H1 (cell line): ENCODE data around the gene COLEC11. TPM values are rescaled to one million over a fixed set of nuclear protein-coding genes. Genes with fewer than 3 reads are reported as not detected.

ENCODE experiments used
- CTCF ChIA-PET: fragments of 300-600 bp; sonication (Branson Sonifier 250); formaldehyde crosslinking; loops from one replicate; lab custom pipeline; 2021; ENCODE audit not compliant: partially characterized antibody; lab: Charles Lee
- POLR2A ChIA-PET: fragments of 300-600 bp; sonication (Branson Sonifier 250); formaldehyde crosslinking; loops from one replicate; lab custom pipeline; 2021; ENCODE audit warnings: inconsistent platforms; ENCODE audit not compliant: partially characterized antibody; lab: Charles Lee
- DNase-seq, 2 experiments: peaks; one replicate each; pipeline versions ENCODE4 v3.0.0 to v3.0.0-alpha.2; 2010 to 2022; ENCODE audit warnings: low spot score in 2 of 2, low read depth in 1 of 2, mixed read lengths in 1 of 2
- FAIRE-seq: peaks from 2 replicates; lab custom pipeline; 2011; peaks lifted over from hg19 to GRCh38; lab: Jason Lieb, UNC
- H2AFZ ChIP-seq: 2 replicates; pipeline ENCODE4 v1.8.1; 2012; ENCODE audit warnings: low read length, inconsistent platforms
- H2AK5ac ChIP-seq: 2 replicates; pipeline ENCODE4 v1.6.1; 2013; ENCODE audit warnings: low read depth, low read length
- H2BK120ac ChIP-seq: replicated peaks from 2 replicates; pipeline ENCODE3; 2013; ENCODE audit warnings: low read depth, low read length, inconsistent platforms
- H2BK12ac ChIP-seq: 2 replicates; pipeline ENCODE4 v1.6.1; 2013; ENCODE audit warnings: low read depth, low read length
- H2BK15ac ChIP-seq: 2 replicates; pipeline ENCODE4 v1.6.1; 2013; ENCODE audit warnings: low read length
- H2BK20ac ChIP-seq: 2 replicates; pipeline ENCODE4 v1.6.1; 2013; ENCODE audit warnings: low read length
- H2BK5ac ChIP-seq: 2 replicates; pipeline ENCODE4 v1.6.1; 2013; ENCODE audit warnings: low read depth, low read length
- H3K14ac ChIP-seq: 2 replicates; pipeline ENCODE4 v1.6.1; 2013; ENCODE audit warnings: inconsistent platforms; ENCODE audit not compliant: insufficient read length
- H3K18ac ChIP-seq: 2 replicates; pipeline ENCODE4 v1.6.1; 2013; ENCODE audit warnings: low read length; ENCODE audit errors: extremely low read depth
- H3K23ac ChIP-seq: 2 replicates; pipeline ENCODE4 v1.6.1; 2013; ENCODE audit warnings: inconsistent platforms; ENCODE audit not compliant: insufficient read length
- H3K23me2 ChIP-seq: 2 replicates; pipeline ENCODE4 v1.6.1; 2013; ENCODE audit warnings: low read depth, low read length
- H3K27ac ChIP-seq: 2 replicates; pipeline ENCODE4 v1.6.1; 2011; ENCODE audit warnings: low read depth, low read length, inconsistent platforms
- H3K27me3 ChIP-seq, 4 experiments: replicated peaks in 1 of 4; 1 replicate in 1 of 4; 2 replicates in 3 of 4; pipeline versions ENCODE4 v1.6.1 to v1.8.1; 2011 to 2013; ENCODE audit warnings: low read length in 3 of 4, mild to moderate bottlenecking in 3 of 4, inconsistent platforms in 2 of 4, mixed read lengths in 2 of 4, moderate library complexity in 1 of 4; ENCODE audit not compliant: control insufficient read depth in 3 of 4, insufficient read depth in 3 of 4; ENCODE audit errors: extremely low read depth in 1 of 4
- H3K36me3 ChIP-seq, 4 experiments: 2 replicates each; pipeline versions ENCODE4 v1.6.1 to v1.8.1; 2011 to 2013; ENCODE audit warnings: mild to moderate bottlenecking in 4 of 4, low read length in 3 of 4, moderate library complexity in 2 of 4, control low read depth in 1 of 4, inconsistent platforms in 1 of 4; ENCODE audit not compliant: insufficient read depth in 4 of 4, control insufficient read depth in 2 of 4
- H3K4ac ChIP-seq: replicated peaks from 2 replicates; pipeline ENCODE3; 2013; ENCODE audit warnings: low read length, low read depth, mixed read lengths, inconsistent platforms; ENCODE audit not compliant: insufficient read length
- H3K4me1 ChIP-seq, 4 experiments: replicated peaks in 1 of 4; 1 replicate in 1 of 4; 2 replicates in 3 of 4; pipeline versions ENCODE4 v1.6.1 to v1.8.1; 2011 to 2013; ENCODE audit warnings: low read length in 3 of 4, inconsistent platforms in 2 of 4, mixed read lengths in 1 of 4; ENCODE audit not compliant: insufficient read depth in 4 of 4, control insufficient read depth in 3 of 4
- H3K4me2 ChIP-seq, 2 experiments: 2 replicates each; pipeline versions ENCODE4 v1.6.1 to v1.8.1; 2011 to 2013; ENCODE audit warnings: low read depth in 2 of 2, low read length in 2 of 2, control low read depth in 1 of 2, inconsistent platforms in 1 of 2, mild to moderate bottlenecking in 1 of 2; ENCODE audit not compliant: insufficient read depth in 1 of 2
- H3K4me3 ChIP-seq, 4 experiments: fragments of 200-600, 300-600 bp in 1 of 4; sonication (generic), shearing (Covaris generic), sonication (Bioruptor Twin) in 1 of 4; 2 replicates each; pipeline versions ENCODE4 v1.5.1 to v1.8.1; 2011 to 2016; ENCODE audit warnings: low read length in 4 of 4, low read depth in 3 of 4, control low read depth in 2 of 4, inconsistent platforms in 2 of 4, mild to moderate bottlenecking in 2 of 4, mixed read lengths in 1 of 4, moderate library complexity in 1 of 4; ENCODE audit not compliant: insufficient read depth in 2 of 4; ENCODE audit errors: extremely low read depth in 1 of 4
- H3K56ac ChIP-seq: replicated peaks from 2 replicates; pipeline ENCODE3; 2013; ENCODE audit warnings: low read depth, mild to moderate bottlenecking, mixed read lengths, low read length, inconsistent platforms; ENCODE audit not compliant: insufficient read length
- H3K79me1 ChIP-seq: 2 replicates; pipeline ENCODE4 v1.6.1; 2013; ENCODE audit warnings: low read depth, low read length, control low read depth
- H3K79me2 ChIP-seq, 2 experiments: 2 replicates each; pipeline versions ENCODE4 v1.6.1 to v1.8.1; 2012 to 2013; ENCODE audit warnings: low read length in 2 of 2, mild to moderate bottlenecking in 2 of 2, inconsistent platforms in 1 of 2; ENCODE audit not compliant: insufficient read depth in 2 of 2, control insufficient read depth in 1 of 2
- H3K9ac ChIP-seq, 4 experiments: replicated peaks in 1 of 4; 1 replicate in 1 of 4; 2 replicates in 3 of 4; pipeline versions ENCODE4 v1.6.1 to v1.8.1; 2011 to 2013; ENCODE audit warnings: low read depth in 3 of 4, low read length in 3 of 4, control low read depth in 2 of 4, mild to moderate bottlenecking in 2 of 4, moderate library complexity in 2 of 4, inconsistent platforms in 1 of 4; ENCODE audit errors: extremely low read depth in 1 of 4
- H3K9me3 ChIP-seq, 2 experiments: 2 replicates each; pipeline versions ENCODE4 v1.6.1 to v1.8.1; 2012 to 2013; ENCODE audit warnings: mild to moderate bottlenecking in 2 of 2, moderate library complexity in 2 of 2, control low read depth in 1 of 2, inconsistent platforms in 1 of 2, low read depth in 1 of 2, low read length in 1 of 2, mixed read lengths in 1 of 2; ENCODE audit not compliant: insufficient read depth in 2 of 2
- H4K20me1 ChIP-seq, 2 experiments: replicated peaks in 1 of 2; 2 replicates each; pipeline versions ENCODE3 to v1.8.1; 2011 to 2013; ENCODE audit warnings: inconsistent platforms in 2 of 2, low read length in 2 of 2, mild to moderate bottlenecking in 1 of 2; ENCODE audit not compliant: insufficient read depth in 2 of 2, control insufficient read depth in 1 of 2
- H4K5ac ChIP-seq: 2 replicates; pipeline ENCODE4 v1.6.1; 2013; ENCODE audit warnings: low read length, low read depth, mixed read lengths, inconsistent platforms; ENCODE audit not compliant: insufficient read length
- H4K8ac ChIP-seq: 2 replicates; pipeline ENCODE4 v1.8.0; 2013; ENCODE audit warnings: mild to moderate bottlenecking, moderate library complexity, low read length, inconsistent platforms; ENCODE audit not compliant: insufficient read depth; ENCODE audit errors: extremely low read depth
- H4K91ac ChIP-seq: replicated peaks from 2 replicates; pipeline ENCODE3; 2013; ENCODE audit warnings: low read length, mixed read lengths, inconsistent platforms; ENCODE audit not compliant: insufficient read length
- BACH1 ChIP-seq: IDR thresholded peaks from 2 replicates; pipeline ENCODE4 v1.6.1; 2012; ENCODE audit warnings: low read length, improper control_type of control experiment
- BRCA1 ChIP-seq: IDR thresholded peaks from 2 replicates; pipeline ENCODE4 v1.6.1; 2012; ENCODE audit warnings: low read depth, low read length, improper control_type of control experiment
- CBX5 ChIP-seq: fragments of 300-800, 300-1000 bp; sonication (generic); IDR thresholded peaks from 2 replicates; pipeline ENCODE4 v1.7.1; 2016; ENCODE audit warnings: antibody characterized with exemption, low read length, low read depth
- CREB1 ChIP-seq: IDR thresholded peaks from 2 replicates; pipeline ENCODE4 v1.6.1; 2012; ENCODE audit warnings: inconsistent platforms
- EP300 ChIP-seq, 2 experiments: IDR thresholded peaks; 1 replicate in 1 of 2; 2 replicates in 1 of 2; pipeline ENCODE4 v1.6.1; 2011 to 2012; ENCODE audit warnings: low read depth in 2 of 2, low read length in 2 of 2, mild to moderate bottlenecking in 2 of 2, borderline replicate concordance in 1 of 2, inconsistent platforms in 1 of 2, moderate library complexity in 1 of 2
- FOSL1 ChIP-seq: IDR thresholded peaks from 2 replicates; pipeline ENCODE4 v1.6.1; 2011; ENCODE audit warnings: mild to moderate bottlenecking, low read depth, low read length, moderate library complexity; ENCODE audit not compliant: insufficient read depth
- HDAC2 ChIP-seq, 2 experiments: fragments of 300-600 bp in 1 of 2; sonication (generic) in 1 of 2; IDR thresholded peaks; 2 replicates each; pipeline ENCODE4 v1.6.1; 2011 to 2012; ENCODE audit warnings: low read depth in 2 of 2, low read length in 2 of 2, mild to moderate bottlenecking in 2 of 2, moderate library complexity in 2 of 2, borderline replicate concordance in 1 of 2, inconsistent platforms in 1 of 2
- NANOG ChIP-seq: IDR thresholded peaks from 2 replicates; pipeline ENCODE4 v1.6.1; 2011; ENCODE audit warnings: low read length, low read depth, mild to moderate bottlenecking, inconsistent platforms; ENCODE audit not compliant: insufficient read depth, poor library complexity, severe bottlenecking
- POLR2A ChIP-seq, 2 experiments: IDR thresholded peaks; 1 replicate in 1 of 2; 2 replicates in 1 of 2; pipeline ENCODE4 v1.6.1; 2011; ENCODE audit warnings: low read depth in 2 of 2, low read length in 2 of 2, mild to moderate bottlenecking in 2 of 2; ENCODE audit errors: control extremely low read depth in 1 of 2
- POLR2AphosphoS5 ChIP-seq: IDR thresholded peaks from 2 replicates; pipeline ENCODE4 v1.6.1; 2011; ENCODE audit warnings: low read depth, low read length
- SIRT6 ChIP-seq: IDR thresholded peaks from one replicate; pipeline ENCODE4 v1.7.1; 2012; ENCODE audit warnings: low read length, inconsistent platforms
- SIX5 ChIP-seq: IDR thresholded peaks from 2 replicates; pipeline ENCODE4 v1.6.1; 2011; ENCODE audit warnings: mild to moderate bottlenecking, low read depth, low read length
- SP1 ChIP-seq: IDR thresholded peaks from 2 replicates; pipeline ENCODE4 v1.6.1; 2011; ENCODE audit warnings: low read depth, low read length
- SP2 ChIP-seq: IDR thresholded peaks from 2 replicates; pipeline ENCODE4 v1.6.1; 2012; ENCODE audit warnings: mild to moderate bottlenecking, low read length, inconsistent platforms
- SP4 ChIP-seq: IDR thresholded peaks from 2 replicates; pipeline ENCODE4 v1.6.1; 2012; ENCODE audit warnings: low read length, inconsistent platforms
- SRF ChIP-seq: IDR thresholded peaks from 2 replicates; pipeline ENCODE4 v1.6.1; 2011; ENCODE audit warnings: mild to moderate bottlenecking, low read depth, low read length, moderate library complexity
- WGBS, 2 experiments: shearing (Covaris generic) in 1 of 2; methylation state at CpG; one replicate each; pipeline versions ENCODE4 v1.1.6 to v1.1.7; 2013 to 2015; ENCODE audit warnings: low lambda C conversion rate in 2 of 2, mixed read lengths in 2 of 2, inconsistent platforms in 1 of 2, low coverage in 1 of 2, missing lambda C conversion rate in 1 of 2; ENCODE audit not compliant: insufficient replicate concordance in 2 of 2, insufficient coverage in 1 of 2, insufficient read length in 1 of 2; ENCODE audit errors: extremely low coverage in 1 of 2, missing lambda C conversion rate in 1 of 2; 5-methylcytosine and 5-hydroxymethylcytosine counted together
- polyA plus RNA-seq, 7 experiments: library from polyadenylated mRNA; depleted of rRNA in 3 of 7; stranded (reverse) in 5 of 7; unstranded in 2 of 7; fragments of >200 nt in 5 of 7; fragments of 200-250 nt in 2 of 7; gene quantifications; 1 replicate in 5 of 7; 2 replicates in 1 of 7; 4 replicates in 1 of 7; pipeline versions ENCODE4 v1.2.1 to v1.2.3, GENCODE V29; 2011 to 2013; ENCODE audit warnings: missing spikeins in 2 of 7, mixed read lengths in 2 of 7
- total RNA-seq: library from RNA; stranded (reverse); fragmentation: NEBNext Ultra II Directional; extraction: Animal tissue kit (Norgen Biotek cat#: 25700); gene quantifications from 2 replicates; pipeline ENCODE4 v1.2.1, GENCODE V29; 2021

Gene COLEC11
- total and polyA plus RNA-seq, 2 of the 8 experiments (the other 6 are each of a cell fraction or from before 2014, with no cell fraction given), result 0.47 to 0.80 TPM

DNA sequence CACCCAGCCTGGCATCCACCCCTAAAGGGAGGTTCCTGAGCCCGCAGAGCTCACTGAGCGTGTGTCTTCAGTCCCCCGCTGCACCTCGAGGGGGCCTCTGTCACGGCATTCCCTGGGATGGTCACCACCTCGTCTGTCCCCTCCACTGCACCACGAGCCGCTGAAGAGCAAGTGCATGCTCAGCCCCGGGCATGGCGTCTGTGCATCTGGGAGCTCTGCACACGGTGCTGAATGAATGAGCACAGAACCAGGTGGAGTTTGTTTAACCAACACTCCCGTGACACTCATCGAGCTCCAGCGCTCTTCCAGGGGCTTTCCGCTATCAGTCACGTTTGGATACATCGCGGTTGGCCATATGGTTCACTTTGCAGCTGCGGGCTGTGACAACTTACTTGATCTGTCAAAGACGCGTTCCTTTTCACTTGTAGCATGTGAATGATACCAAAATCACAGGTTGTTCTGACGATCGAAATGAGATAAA, 72.3 kb downstream of the COLEC11 start:
- Histone ChIP-seq H3K9ac (no peak overlapping the region), H2BK12ac (no peak overlapping the region), H4K8ac (no peak overlapping the region), H4K20me1 (no peaks in the 10 kb centered on the region), H2AK5ac (no peak overlapping the region), H2AFZ (no peak overlapping the region; the same call in 1 of the 2 replicates), H3K4me3 (no peak overlapping the region), H3K23me2 (no peaks in the 10 kb centered on the region; the same call in 1 of the 2 replicates), H3K23ac (no peak overlapping the region), H4K5ac (no peak overlapping the region), H3K27me3 (no peaks in the 10 kb centered on the region), H3K4me1 (no peaks in the 10 kb centered on the region), H2BK15ac (no peak overlapping the region), H3K27ac (no peak overlapping the region), H3K4ac (peak overlapping the region; percentile 39), H3K4me2 (no peak overlapping the region), H4K91ac (no peak overlapping the region), H3K18ac (no peak overlapping the region), H2BK120ac (no peak overlapping the region), H3K36me3 (no peaks in the 10 kb centered on the region), H3K79me1 (no peaks in the 10 kb centered on the region), H3K56ac (no peak overlapping the region), H3K79me2 (no peaks in the 10 kb centered on the region), H2BK20ac (no peak overlapping the region), H3K9me3 (no peaks in the 10 kb centered on the region), H2BK5ac (no peak overlapping the region), H3K14ac (no peak overlapping the region)
- FAIRE-seq, result no peak
- CTCF ChIA-PET, result interaction anchor here (0.9 to 2.1 kb wide), 4 partner anchors 9 to 38 kb away, joined by 3 to 5 read pairs (median 3); partner anchors contain the start of gene ALLC
- WGBS, 2 experiments, result 90% methylated on average over 23 of the region's 23 CpGs; no CpG with 5 or more reads in 1 of the 2 experiments
- POLR2A ChIA-PET, result no interaction called here
- DNase-seq, result peak in 1 of 2 experiments; percentile 40
- TF ChIP-seq EP300 (IDR thresholded peaks at IDR 0.05; ENCODE audit: borderline replicate concordance in 1 of 2, low read depth in 2 of 2, low read length in 2 of 2) (no peak), CBX5 (no peak), SRF (no peak), NANOG (no peak), BACH1 (no peak), SP1 (no peak), CREB1 (no peak), POLR2AphosphoS5 (no peak), SP4 (no peak), BRCA1 (no peak), SP2 (no peak), FOSL1 (no peak), SIX5 (no peak), POLR2A (IDR thresholded peaks at IDR 0.05; ENCODE audit: control extremely low read depth in 1 of 2, low read depth in 2 of 2, low read length in 2 of 2) (no peak), HDAC2 (IDR thresholded peaks at IDR 0.05; ENCODE audit: borderline replicate concordance in 1 of 2, low read depth in 2 of 2, low read length in 2 of 2) (no peak), SIRT6 (no peak)
